Heart left ventricle (tissue), 13 donors: ENCODE measurements around the gene NMRK2.

Experiments used
- CTCF ChIP-seq, 12 donors: fragments of 200-600 bp; sonication (generic) in 4 of 12; IDR thresholded peaks; one replicate each; pipeline versions ENCODE4 v1.5.0 to v1.8.0; 2018 to 2022; ENCODE audit warnings: antibody characterized with exemption in 12 of 12, mild to moderate bottlenecking in 5 of 12
- POLR2A ChIP-seq, 2 donors: fragments of 450-650 bp; IDR thresholded peaks; one replicate each; pipeline ENCODE4 v1.6.1; 2017; ENCODE audit warnings: antibody characterized with exemption in 2 of 2, mild to moderate bottlenecking in 2 of 2, moderate library complexity in 2 of 2
- donor health status: ischemic (EF 13 %, LVEDD 7.1; RV severe dilation, severe dysfunction).
- donor health status: DM: no; HTN: yes; CAD: no.
- donor health status: DM: no; HTN: no; CAD: no.
- donor health status: ischemic (EF 25% LVEDD 6.9; RV normal size, moderate dysfunction).
- donor health status: ischemic (EF 25% LVEDD 5.7; RV mildly dilated, moderate dysfunction).
- donor health status: ischemic (EF 35%, LVEDD 5.7; RV mildly dilated, moderate dysfunction).
- donor health status: nonischemic (EF 11% LVEDD 7.7; RV severe dilation, severe dysfunction).
- donor health status: DM: yes; HTN: yes; CAD: no.
- donor health status: PGD.
- donor health status: ischemic (EF 29% LVEDD 5.4; RV normal size, mild dysfunction).
- donor health status: nonischemic (EF 23%, LVEDD 6.1; RV moderate dilation, normal function).

GRCh38 chr19:3975637-3976087 is 42.8 kb downstream of the NMRK2 start:
- TF ChIP-seq CTCF (IDR thresholded peaks at IDR 0.05) (no peak), POLR2A (IDR thresholded peaks at IDR 0.05) (no peak)
